Caco-2 (cell line): ENCODE measurements around the gene RAB3D. TPM values are rescaled to one million over a fixed set of nuclear protein-coding genes. Genes with fewer than 3 reads are reported as not detected.
A peak's percentile ranks its signal among the peaks of the same experiment; 100 is the strongest.
"Not testable (repeated sequence)": the region's sequence is repeated elsewhere in the genome, so short reads cannot be mapped to it uniquely, and the experiment has no call there.

Experiments used
- BruUV-seq: library from RNA; stranded (reverse); fragments of 400-500 nt; replicated peaks from 2 replicates; lab custom pipeline; 2021; lab: Mats Ljungman, UMichigan
- CTCF ChIA-PET: fragments of 300-600 bp; sonication (Branson Sonifier 250); formaldehyde crosslinking; loops from one replicate; lab custom pipeline; 2022; ENCODE audit warnings: antibody characterized with exemption; lab: Charles Lee
- POLR2A ChIA-PET: fragments of 300-600 bp; sonication (Branson Sonifier 250); formaldehyde crosslinking; loops from one replicate; lab custom pipeline; 2022; ENCODE audit warnings: antibody characterized with exemption; lab: Charles Lee
- DNase-seq, 2 experiments: peaks; one replicate each; pipeline versions ENCODE4 v3.0.0 to v3.0.0-alpha.2; 2020 to 2022
- H3K27me3 ChIP-seq: replicated peaks from 2 replicates; pipeline ENCODE4 v1.6.0; 2011; ENCODE audit warnings: low read length; ENCODE audit not compliant: control insufficient read depth, insufficient read depth
- H3K36me3 ChIP-seq: 2 replicates; pipeline ENCODE4 v1.5.1; 2011; ENCODE audit warnings: low read length; ENCODE audit not compliant: control insufficient read depth, insufficient read depth
- H3K4me1 ChIP-seq: fragments of 250-450 bp; sonication (Bioruptor Pico); 2 replicates; pipeline ENCODE4 v1.5.1; 2020; ENCODE audit warnings: mild to moderate bottlenecking
- H3K4me3 ChIP-seq: 2 replicates; pipeline ENCODE4 v1.5.1; 2011; ENCODE audit warnings: low read depth, mild to moderate bottlenecking, control low read depth, low read length
- H3K9me3 ChIP-seq: fragments of 250-450 bp; sonication (Bioruptor Pico); 2 replicates; pipeline ENCODE4 v1.5.1; 2020; ENCODE audit warnings: mild to moderate bottlenecking, moderate library complexity
- H3K27ac Mint-ChIP-seq: one replicate; pipeline ENCODE4 v1.8.0; 2022; ENCODE audit warnings: mixed read lengths; ENCODE audit not compliant: unreplicated experiment
- H3K27me3 Mint-ChIP-seq: one replicate; pipeline ENCODE4 v1.8.0; 2022; ENCODE audit warnings: mixed read lengths; ENCODE audit not compliant: insufficient read depth, unreplicated experiment
- H3K36me3 Mint-ChIP-seq: one replicate; pipeline ENCODE4 v1.8.0; 2022; ENCODE audit warnings: mild to moderate bottlenecking, mixed read lengths; ENCODE audit not compliant: insufficient read depth, unreplicated experiment
- H3K4me1 Mint-ChIP-seq: one replicate; pipeline ENCODE4 v1.8.0; 2022; ENCODE audit warnings: low read depth, mixed read lengths; ENCODE audit not compliant: unreplicated experiment
- H3K4me3 Mint-ChIP-seq: one replicate; pipeline ENCODE4 v1.8.0; 2022; ENCODE audit warnings: mild to moderate bottlenecking, moderate library complexity, mixed read lengths; ENCODE audit not compliant: unreplicated experiment
- H3K9me3 Mint-ChIP-seq: one replicate; pipeline ENCODE4 v1.8.0; 2022; ENCODE audit warnings: mixed read lengths; ENCODE audit not compliant: unreplicated experiment
- intact Hi-C: fragments of 100-400 bp; cut with micrococcal nuclease; formaldehyde crosslinking; loops from one replicate; pipeline ENCODE4 v1.10.0; 2022; ENCODE audit not compliant: unreplicated experiment
- total RNA-seq: library from RNA; stranded (reverse); gene quantifications from 2 replicates; pipeline ENCODE4 v1.2.3, GENCODE V29; 2022
- TF ChIP-seq, protein P1 (sequence below), 2 experiments: fragments of 200-600 bp in 1 of 2; IDR thresholded peaks; 1 replicate in 1 of 2; 2 replicates in 1 of 2; pipeline versions ENCODE4 v1.5.1 to v1.8.0; 2011 to 2022; ENCODE audit warnings: antibody characterized with exemption in 1 of 2, control low read depth in 1 of 2, inconsistent platforms in 1 of 2, low read depth in 1 of 2, low read length in 1 of 2, mild to moderate bottlenecking in 1 of 2, moderate library complexity in 1 of 2; ENCODE audit not compliant: insufficient read depth in 1 of 2, severe bottlenecking in 1 of 2, unreplicated experiment in 1 of 2

Gene RAB3D
- total RNA-seq, 1 experiment from 2014 or later: 28.0 TPM

DNA sequence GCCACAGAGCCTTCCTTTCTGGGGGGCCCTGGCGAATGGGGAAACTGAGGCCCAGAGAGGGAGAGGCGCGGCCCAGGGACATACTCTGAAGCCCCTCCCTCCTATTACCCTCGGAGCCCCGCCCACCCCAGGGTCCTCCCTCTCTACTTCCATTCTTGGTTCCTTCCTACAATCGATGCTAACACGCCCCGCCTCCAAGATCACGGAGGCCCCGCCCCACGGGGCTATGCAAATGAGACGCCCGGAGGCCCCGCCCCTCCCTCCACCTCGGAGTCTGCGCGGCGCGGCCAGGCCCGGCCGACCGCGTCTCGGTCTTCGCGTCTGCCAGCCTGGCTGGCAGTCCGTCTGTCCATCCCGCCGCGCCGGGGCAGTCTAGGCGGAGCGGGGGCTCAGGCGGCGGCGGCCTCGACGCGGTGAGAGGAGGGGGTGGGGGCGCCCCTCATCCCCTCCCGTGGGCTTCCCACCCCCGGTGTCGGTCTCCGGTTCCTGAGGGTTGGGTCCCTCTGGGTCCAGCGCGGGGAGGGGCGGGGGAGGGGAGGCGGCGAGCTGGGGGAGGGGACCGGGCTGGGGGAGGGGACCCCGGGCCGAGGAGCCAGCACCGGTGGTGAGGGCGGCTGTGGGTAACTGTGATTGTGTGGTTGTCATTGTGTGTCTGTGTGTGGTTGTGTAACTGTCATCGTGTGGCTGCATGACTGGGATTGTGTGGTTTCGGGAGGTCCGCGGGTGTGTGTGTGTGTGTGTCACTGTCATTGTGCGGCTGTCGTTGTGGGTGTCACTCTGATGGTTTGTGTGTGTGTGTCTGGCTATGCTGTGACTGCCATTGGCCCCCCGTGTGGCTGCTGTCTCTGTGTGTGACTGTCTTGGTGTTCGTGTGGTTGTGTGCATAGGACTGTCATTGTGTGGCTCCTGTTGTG, 16.0 kb upstream of the RAB3D start, which contains the start of gene PLPPR2:
TSS of gene PLPPR2 (plus strand) at position 273 of the 914 bp plus-strand sequence. CDS start 2,242 bp downstream, outside the sequence.
- Mint-ChIP-seq H3K27ac (peak within 1 kb of the TSS; percentile 30), H3K4me3 (peak within 1 kb of the TSS; percentile 82), H3K9me3 (no peaks in the 10 kb centered on the region), H3K36me3 (peaks cover 11% of the 10 kb centered on the region), H3K27me3 (no peaks in the 10 kb centered on the region), H3K4me1 (peaks cover 5% of the 10 kb centered on the region)
- Histone ChIP-seq H3K4me3 (peak within 1 kb of the TSS; percentile 60), H3K9me3 (no peaks in the 10 kb centered on the region), H3K36me3 (no peaks in the 10 kb centered on the region), H3K27me3 (no peaks in the 10 kb centered on the region), H3K4me1 (no peaks in the 10 kb centered on the region)
- intact Hi-C loops: loop anchor here (1.0 kb wide), 1 partner anchor 9 kb away; the partner anchor contains the start of genes CCDC159 and TMEM205
- CTCF ChIA-PET: interaction anchor here (0.6 kb wide), 1 partner anchor 127 kb away, joined by 3 read pairs; no protein-coding TSS in a partner anchor
- peak; percentile 91 to 93 for DNase-seq
- BruUV-seq: no TSS peak
- TF ChIP-seq, protein P1, sequence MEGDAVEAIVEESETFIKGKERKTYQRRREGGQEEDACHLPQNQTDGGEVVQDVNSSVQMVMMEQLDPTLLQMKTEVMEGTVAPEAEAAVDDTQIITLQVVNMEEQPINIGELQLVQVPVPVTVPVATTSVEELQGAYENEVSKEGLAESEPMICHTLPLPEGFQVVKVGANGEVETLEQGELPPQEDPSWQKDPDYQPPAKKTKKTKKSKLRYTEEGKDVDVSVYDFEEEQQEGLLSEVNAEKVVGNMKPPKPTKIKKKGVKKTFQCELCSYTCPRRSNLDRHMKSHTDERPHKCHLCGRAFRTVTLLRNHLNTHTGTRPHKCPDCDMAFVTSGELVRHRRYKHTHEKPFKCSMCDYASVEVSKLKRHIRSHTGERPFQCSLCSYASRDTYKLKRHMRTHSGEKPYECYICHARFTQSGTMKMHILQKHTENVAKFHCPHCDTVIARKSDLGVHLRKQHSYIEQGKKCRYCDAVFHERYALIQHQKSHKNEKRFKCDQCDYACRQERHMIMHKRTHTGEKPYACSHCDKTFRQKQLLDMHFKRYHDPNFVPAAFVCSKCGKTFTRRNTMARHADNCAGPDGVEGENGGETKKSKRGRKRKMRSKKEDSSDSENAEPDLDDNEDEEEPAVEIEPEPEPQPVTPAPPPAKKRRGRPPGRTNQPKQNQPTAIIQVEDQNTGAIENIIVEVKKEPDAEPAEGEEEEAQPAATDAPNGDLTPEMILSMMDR (IDR thresholded peaks at IDR 0.05; ENCODE audit: insufficient read depth in 1 of 2, low read depth in 1 of 2, low read length in 1 of 2, severe bottlenecking in 1 of 2, unreplicated experiment in 1 of 2): no peak
- POLR2A ChIA-PET: no interaction called here

DNA sequence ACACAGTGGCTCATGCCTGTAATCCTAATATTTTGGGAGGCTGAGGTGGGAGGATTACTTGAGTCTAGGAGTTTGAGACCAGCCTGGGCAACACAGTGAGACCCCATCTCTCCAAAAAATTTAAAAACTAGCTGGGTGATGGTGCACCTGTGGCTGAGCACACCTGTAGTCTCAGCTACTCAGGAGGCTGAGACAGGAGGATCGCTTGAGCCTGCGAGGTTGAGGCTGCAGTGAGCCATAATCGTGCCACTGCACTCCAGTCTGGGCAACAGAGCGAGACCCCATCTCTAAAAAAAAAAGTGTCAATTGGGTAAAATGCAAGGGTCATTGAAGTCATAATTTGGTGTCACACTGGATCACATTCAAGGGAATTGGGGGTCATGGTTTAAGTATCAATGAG, 14.6 kb upstream of the RAB3D start:
- CTCF ChIA-PET: interaction anchor here (1.1 kb wide), 1 partner anchor 60 kb away, joined by 3 read pairs; no protein-coding TSS in a partner anchor
- peaks cover 11% of the 10 kb centered on the region for H3K36me3 Mint-ChIP-seq
- H3K4me3 Mint-ChIP-seq, BruUV-seq, POLR2A ChIA-PET, H3K4me1 Mint-ChIP-seq, H3K9me3 Mint-ChIP-seq, H3K4me3 ChIP-seq, DNase-seq, H3K9me3 ChIP-seq, H3K36me3 ChIP-seq, H3K27me3 Mint-ChIP-seq, H3K4me1 ChIP-seq, H3K27ac Mint-ChIP-seq, H3K27me3 ChIP-seq, intact Hi-C loops: not testable (repeated sequence)

DNA sequence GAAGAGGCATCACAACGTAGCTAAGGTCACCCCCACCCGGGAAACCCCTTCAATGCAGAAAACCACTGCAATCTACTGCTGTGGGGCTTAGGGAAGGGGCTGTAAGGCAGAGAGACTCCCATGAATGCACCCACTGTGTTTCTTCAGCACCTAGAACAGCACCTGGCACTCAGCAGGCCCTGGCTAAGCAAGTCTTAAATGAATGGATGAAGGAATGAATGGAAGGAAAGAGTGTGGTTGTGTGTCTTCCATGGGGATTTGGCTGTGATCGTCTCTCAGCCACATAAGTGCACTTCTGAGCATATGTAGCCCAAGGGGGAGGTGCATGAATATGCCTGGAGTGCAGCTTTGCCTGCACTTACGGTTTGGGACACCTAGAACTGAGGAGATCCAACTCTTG, 9.7 kb upstream of the RAB3D start:
- Histone ChIP-seq H3K9me3 (no peaks in the 10 kb centered on the region), H3K27me3 (no peaks in the 10 kb centered on the region), H3K4me3 (no peak overlapping the region), H3K36me3 (no peaks in the 10 kb centered on the region), H3K4me1 (peaks cover 14% of the 10 kb centered on the region)
- intact Hi-C loops: no loop called here
- Mint-ChIP-seq H3K27me3 (no peaks in the 10 kb centered on the region), H3K9me3 (no peaks in the 10 kb centered on the region), H3K27ac (no peak overlapping the region), H3K4me1 (peaks cover 28% of the 10 kb centered on the region), H3K36me3 (peaks cover 10% of the 10 kb centered on the region), H3K4me3 (no peak overlapping the region)
- ChIA-PET CTCF (no interaction called here), POLR2A (no interaction called here)
- TF ChIP-seq, protein P1 (IDR thresholded peaks at IDR 0.05; ENCODE audit: insufficient read depth in 1 of 2, low read depth in 1 of 2, low read length in 1 of 2, severe bottlenecking in 1 of 2, unreplicated experiment in 1 of 2): no peak
- no TSS peak for BruUV-seq
- DNase-seq: no peak
